ENCODE measurements around the gene RASSF6.
A peak's percentile ranks its signal among the peaks of the same experiment; 100 is the strongest.
"Not testable (repeated sequence)": the region's sequence is repeated elsewhere in the genome, so short reads cannot be mapped to it uniquely, and the experiment has no call there.

RASSF6 gene

DNA sequence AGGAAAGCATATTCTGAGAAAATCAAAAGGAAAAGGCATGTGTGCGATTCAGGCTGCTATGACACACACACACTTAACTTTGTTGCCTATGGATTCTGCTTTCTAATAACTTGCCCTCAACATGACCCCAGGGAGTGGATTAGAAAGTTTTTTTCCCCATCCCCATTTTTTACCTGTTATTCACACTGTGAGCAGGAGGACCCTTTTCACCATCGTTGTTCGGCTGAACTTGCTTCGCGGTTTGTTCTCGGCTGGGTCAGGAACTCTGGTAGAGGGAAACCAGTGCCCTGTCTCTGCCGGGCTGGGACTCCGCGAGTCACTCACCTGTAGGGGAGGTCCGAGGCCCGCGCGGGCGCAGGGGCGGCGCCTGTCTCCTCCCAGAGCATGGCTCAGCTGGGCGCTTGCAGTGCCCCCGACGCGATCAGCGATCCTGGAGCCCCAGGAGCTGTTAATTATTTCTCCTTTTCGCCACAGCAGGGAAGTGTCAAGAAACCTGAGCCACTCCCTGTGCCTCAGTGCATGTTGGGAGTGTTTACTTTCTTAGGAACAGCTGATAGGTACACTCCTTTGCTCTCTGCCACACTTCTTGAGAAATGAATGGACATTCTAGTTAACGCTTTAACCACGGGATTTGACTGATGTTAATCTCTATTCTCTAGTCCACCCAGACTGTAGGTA is at the start of gene RASSF6:
TSS of gene RASSF6 (minus strand) at position 322 of the 678 bp plus-strand sequence. CDS start 8,641 bp downstream, outside the sequence.
- peak within 1 kb of the TSS; percentile 96 for H3K27ac ChIP-seq
- no peak for DNase-seq (ENCODE audit: low read depth, low spot score)

GRCh38 chr4:73669410-73670183 is 49.4 kb upstream of the RASSF6 start:
- no peak for DNase-seq (ENCODE audit: low read depth, low spot score)
- H3K27ac ChIP-seq = no peak overlapping the region

DNA sequence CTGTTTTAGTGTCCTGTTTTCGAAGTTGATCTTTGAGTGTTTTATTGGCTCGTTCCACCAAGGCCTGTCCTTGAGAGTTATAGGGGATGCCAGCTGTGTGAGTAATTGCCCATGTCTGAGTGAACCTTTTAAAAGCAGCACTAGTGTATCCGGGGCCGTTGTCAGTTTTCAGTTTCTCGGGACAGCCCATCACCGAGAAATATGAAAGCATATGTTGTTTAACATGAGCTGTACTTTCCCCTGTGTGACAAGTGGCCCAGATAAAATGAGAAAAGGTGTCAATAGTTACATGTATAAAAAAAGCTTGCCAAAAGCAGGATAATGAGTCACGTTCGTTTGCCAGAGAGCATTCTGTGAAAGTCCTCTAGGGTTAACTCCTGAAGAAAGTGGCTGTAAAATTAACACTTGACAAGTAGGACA is 48.6 kb upstream of the RASSF6 start:
- no peak for DNase-seq (ENCODE audit: low read depth, low spot score)
- no peak overlapping the region for H3K27ac ChIP-seq

GRCh38 chr4:73665924-73666323 is 45.7 kb upstream of the RASSF6 start:
- not testable (repeated sequence) for DNase-seq (ENCODE audit: low read depth, low spot score); H3K27ac ChIP-seq

GRCh38 chr4:73664470-73664869 is 44.2 kb upstream of the RASSF6 start:
- H3K27ac ChIP-seq = no peak overlapping the region
- DNase-seq (ENCODE audit: low read depth, low spot score) = no peak

- no peak for DNase-seq (ENCODE audit: low read depth, low spot score)
- no peak overlapping the region for H3K27ac ChIP-seq
Observed at GRCh38 chr4:73663576-73663975, 43.3 kb upstream of the RASSF6 start.

DNA sequence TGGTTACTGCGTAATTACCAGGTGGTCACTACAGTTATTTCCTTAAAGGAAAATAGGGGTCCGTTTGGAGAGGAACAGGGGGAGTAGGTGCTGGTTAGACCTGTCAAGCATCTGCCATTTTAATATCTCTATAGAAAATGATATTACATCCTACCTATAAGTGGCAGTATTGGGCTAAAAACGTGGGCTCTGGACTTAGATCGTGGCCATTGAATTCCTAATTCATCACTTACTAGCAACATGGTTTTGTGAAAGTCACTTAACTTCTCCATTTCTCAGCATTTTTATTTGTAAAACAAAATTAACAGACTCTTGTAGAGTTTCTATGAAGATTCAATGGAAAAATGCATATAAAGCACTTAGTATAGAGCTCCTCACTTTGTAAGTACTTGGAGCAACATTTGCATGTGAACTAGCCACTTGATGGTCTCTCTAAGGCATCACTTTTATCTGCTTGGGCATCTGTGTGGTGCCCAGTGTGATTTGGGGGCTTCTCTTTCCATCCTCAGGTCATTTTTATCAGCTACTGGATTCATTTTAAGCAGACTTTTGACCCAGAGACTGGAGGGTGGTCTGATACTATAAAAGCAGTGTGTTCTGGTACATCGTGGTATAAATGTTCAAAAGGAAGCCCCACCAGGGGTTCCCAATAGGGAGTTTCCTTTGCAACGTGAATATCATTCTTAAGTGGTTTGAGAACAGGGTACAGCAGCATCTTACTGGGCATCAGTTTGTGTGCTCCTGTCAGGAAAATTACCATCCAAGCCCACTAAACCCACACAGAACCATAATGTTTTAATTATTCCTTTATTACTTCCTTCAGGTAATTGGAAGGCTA is 42.7 kb upstream of the RASSF6 start:
- H3K27ac ChIP-seq = peak overlapping the region; percentile 60
- DNase-seq (ENCODE audit: low read depth, low spot score) = no peak

- peak overlapping the region; percentile 60 for H3K27ac ChIP-seq
- DNase-seq (ENCODE audit: low read depth, low spot score) = peak; percentile 80
Observed at GRCh38 chr4:73661646-73662119, 41.4 kb upstream of the RASSF6 start.

DNA sequence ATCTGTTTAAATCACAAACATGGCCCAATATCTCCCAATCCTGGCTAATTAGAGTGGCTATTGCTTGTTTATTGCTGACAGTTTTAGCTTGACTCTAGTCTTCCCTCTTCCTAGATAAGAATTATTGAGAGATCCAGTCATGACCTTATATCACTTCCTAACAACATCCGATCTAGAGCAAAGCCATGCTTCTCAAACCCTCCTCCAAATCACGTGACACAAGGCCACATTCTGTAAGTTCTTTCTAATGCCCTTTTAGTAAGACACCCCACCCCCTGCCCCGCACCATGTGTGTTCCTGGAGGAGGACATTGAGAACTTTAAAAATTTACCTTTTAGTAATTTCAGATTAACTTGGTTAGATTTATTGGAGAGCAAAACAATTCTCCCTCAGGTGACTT is 40.6 kb upstream of the RASSF6 start:
- peak overlapping the region; percentile 60 for H3K27ac ChIP-seq
- DNase-seq (ENCODE audit: low read depth, low spot score) = no peak

GRCh38 chr4:73653695-73654106 is 33.5 kb upstream of the RASSF6 start:
- H3K27ac ChIP-seq = no peak overlapping the region
- DNase-seq (ENCODE audit: low read depth, low spot score) = no peak

- DNase-seq (ENCODE audit: low read depth, low spot score) = no peak
- peak overlapping the region; percentile 72 for H3K27ac ChIP-seq
Observed at GRCh38 chr4:73650250-73650649, 30.0 kb upstream of the RASSF6 start.

- no peak overlapping the region for H3K27ac ChIP-seq
- no peak for DNase-seq (ENCODE audit: low read depth, low spot score)
Observed at GRCh38 chr4:73648478-73648877, 28.2 kb upstream of the RASSF6 start.

GRCh38 chr4:73646117-73646516 is 25.9 kb upstream of the RASSF6 start:
- DNase-seq (ENCODE audit: low read depth, low spot score) = no peak
- H3K27ac ChIP-seq = no peak overlapping the region

GRCh38 chr4:73631565-73632226 is 11.5 kb upstream of the RASSF6 start:
- H3K27ac ChIP-seq = no peak overlapping the region
- DNase-seq (ENCODE audit: low read depth, low spot score) = no peak

- DNase-seq (ENCODE audit: low read depth, low spot score); H3K27ac ChIP-seq: not testable (repeated sequence)
Observed at GRCh38 chr4:73628834-73629233, 8.6 kb upstream of the RASSF6 start.

DNA sequence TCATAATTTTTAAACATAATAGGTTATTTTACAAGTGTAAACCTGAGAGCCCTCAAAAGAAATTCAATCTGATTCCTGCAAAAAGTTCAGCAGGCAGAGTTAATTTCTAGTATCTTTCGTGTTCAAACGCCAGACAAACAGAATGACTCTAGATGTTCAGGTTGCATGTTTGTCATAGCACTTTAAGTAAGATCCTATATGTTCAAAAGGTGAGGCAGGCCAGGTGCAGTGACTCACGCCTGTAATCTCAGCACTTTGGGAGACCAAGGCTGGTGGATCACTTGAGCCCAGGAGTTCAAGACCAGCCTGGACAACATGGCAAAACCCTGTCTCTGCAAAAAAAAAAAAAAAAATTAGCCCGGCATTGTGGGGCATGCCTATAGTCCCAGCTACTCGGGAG is 1.1 kb upstream of the RASSF6 start:
- DNase-seq (ENCODE audit: low read depth, low spot score) = no peak
- H3K27ac ChIP-seq = peak overlapping the region; percentile 96

GRCh38 chr4:73619346-73619745 is 890 bp downstream of the RASSF6 start:
- peak overlapping the region; percentile 96 for H3K27ac ChIP-seq
- no peak for DNase-seq (ENCODE audit: low read depth, low spot score)

DNA sequence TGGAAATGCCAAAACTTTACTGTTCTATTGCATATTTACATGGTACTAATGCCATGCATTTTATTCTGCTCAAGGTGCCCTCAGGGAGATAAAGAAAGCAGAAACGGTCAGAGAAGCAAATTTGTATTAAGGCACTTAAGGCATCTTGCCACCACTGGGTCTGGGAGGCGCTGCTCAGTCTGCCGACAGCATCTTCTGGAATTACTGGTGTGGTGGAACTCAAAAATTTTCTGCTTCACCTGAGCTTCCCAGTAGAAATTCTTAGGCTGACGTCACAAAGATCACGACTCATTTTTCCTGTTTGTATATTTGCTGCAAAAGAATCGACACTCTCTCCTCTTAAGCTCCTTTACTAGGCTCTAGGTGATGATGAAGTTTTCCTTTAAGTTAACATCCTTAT is 3.0 kb downstream of the RASSF6 start:
- no peak for DNase-seq (ENCODE audit: low read depth, low spot score)
- H3K27ac ChIP-seq = peak overlapping the region; percentile 96

- DNase-seq (ENCODE audit: low read depth, low spot score) = no peak
- peak overlapping the region; percentile 96 for H3K27ac ChIP-seq
Observed at GRCh38 chr4:73615613-73616012, 4.6 kb downstream of the RASSF6 start.

- no peak for DNase-seq (ENCODE audit: low read depth, low spot score)
- peak overlapping the region; percentile 96 for H3K27ac ChIP-seq
Observed at GRCh38 chr4:73614311-73614867, 5.8 kb downstream of the RASSF6 start.
